ENCODE measurements around the gene AGO1. TPM values are rescaled to one million over a fixed set of nuclear protein-coding genes. Genes with fewer than 3 reads are reported as not detected.
"Not testable (repeated sequence)": the region's sequence is repeated elsewhere in the genome, so short reads cannot be mapped to it uniquely, and the experiment has no call there.

The AGO1 gene
- total RNA-seq, 4 donors from 2014 or later, result 21.8 to 27.7 (median 25.4) TPM

- 98 to 100% methylated on average over 1 of the region's 1 CpG for WGBS, 2 donors
- no peak for TF ChIP-seq POLR2A (IDR thresholded peaks at IDR 0.05)
- TF ChIP-seq, protein P1, sequence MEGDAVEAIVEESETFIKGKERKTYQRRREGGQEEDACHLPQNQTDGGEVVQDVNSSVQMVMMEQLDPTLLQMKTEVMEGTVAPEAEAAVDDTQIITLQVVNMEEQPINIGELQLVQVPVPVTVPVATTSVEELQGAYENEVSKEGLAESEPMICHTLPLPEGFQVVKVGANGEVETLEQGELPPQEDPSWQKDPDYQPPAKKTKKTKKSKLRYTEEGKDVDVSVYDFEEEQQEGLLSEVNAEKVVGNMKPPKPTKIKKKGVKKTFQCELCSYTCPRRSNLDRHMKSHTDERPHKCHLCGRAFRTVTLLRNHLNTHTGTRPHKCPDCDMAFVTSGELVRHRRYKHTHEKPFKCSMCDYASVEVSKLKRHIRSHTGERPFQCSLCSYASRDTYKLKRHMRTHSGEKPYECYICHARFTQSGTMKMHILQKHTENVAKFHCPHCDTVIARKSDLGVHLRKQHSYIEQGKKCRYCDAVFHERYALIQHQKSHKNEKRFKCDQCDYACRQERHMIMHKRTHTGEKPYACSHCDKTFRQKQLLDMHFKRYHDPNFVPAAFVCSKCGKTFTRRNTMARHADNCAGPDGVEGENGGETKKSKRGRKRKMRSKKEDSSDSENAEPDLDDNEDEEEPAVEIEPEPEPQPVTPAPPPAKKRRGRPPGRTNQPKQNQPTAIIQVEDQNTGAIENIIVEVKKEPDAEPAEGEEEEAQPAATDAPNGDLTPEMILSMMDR (IDR thresholded peaks at IDR 0.05), result no peak
- intact Hi-C loops (cut with DNase I), result no loop called here
- Histone ChIP-seq H3K4me1 (no peaks in the 10 kb centered on the region), H3K4me3 (replicated peaks in 1 of 3) (no peak overlapping the region), H3K27me3 (no peaks in the 10 kb centered on the region), H3K9me3 (no peaks in the 10 kb centered on the region), H3K27ac (no peak overlapping the region), H3K36me3 (peaks cover 0 to 5% of the 10 kb centered on the region in 2 donors)
- DNase-seq, result no peak
Observed at GRCh38 chr1:35968396-35968795, 85.4 kb downstream of the AGO1 start.

- no peaks in the 10 kb centered on the region for H3K9me3 ChIP-seq
- H3K36me3 ChIP-seq, result peaks cover 5 to 14% of the 10 kb centered on the region in 2 donors
- no peaks in the 10 kb centered on the region for H3K27me3 ChIP-seq
- no peak overlapping the region for H3K4me3 ChIP-seq (replicated peaks in 1 of 3)
- no peak for DNase-seq
- no peak overlapping the region for H3K27ac ChIP-seq
- WGBS, 2 donors, result 97% methylated on average over 2 of the region's 2 CpGs
- H3K4me1 ChIP-seq, result no peaks in the 10 kb centered on the region
- no peak for TF ChIP-seq POLR2A (IDR thresholded peaks at IDR 0.05)
- TF ChIP-seq, protein P1 (IDR thresholded peaks at IDR 0.05), result no peak
- intact Hi-C loops (cut with DNase I), result no loop called here
Observed at GRCh38 chr1:35971601-35972000, 88.6 kb downstream of the AGO1 start.

DNA sequence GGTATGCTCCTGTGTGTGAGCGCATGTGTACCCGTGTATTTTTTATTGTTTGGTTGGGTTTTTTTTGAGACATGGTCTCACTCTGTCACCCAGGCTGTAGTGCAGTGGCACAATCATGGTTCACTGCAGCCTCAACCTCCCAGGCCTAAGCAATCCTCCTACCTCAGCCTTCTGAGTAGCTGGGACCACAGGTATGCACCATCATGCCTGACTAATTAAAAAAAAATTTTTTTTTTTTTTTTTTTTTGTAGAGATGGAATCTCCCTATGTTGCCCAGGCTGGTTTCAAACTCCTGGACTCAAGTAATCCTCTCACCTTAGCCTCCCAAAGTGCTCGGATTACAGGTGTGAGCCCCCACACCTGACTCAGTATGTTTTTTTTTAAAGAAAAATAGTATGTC, 89.6 kb downstream of the AGO1 start:
- H3K36me3 ChIP-seq, result peaks cover 5 to 14% of the 10 kb centered on the region in 2 donors
- H3K4me3 ChIP-seq (replicated peaks in 1 of 3); H3K9me3 ChIP-seq; H3K27ac ChIP-seq; H3K27me3 ChIP-seq; intact Hi-C loops (cut with DNase I); DNase-seq; H3K4me1 ChIP-seq: not testable (repeated sequence)
- WGBS, 2 donors, result 96 to 100% methylated on average over 3 of the region's 3 CpGs

DNA sequence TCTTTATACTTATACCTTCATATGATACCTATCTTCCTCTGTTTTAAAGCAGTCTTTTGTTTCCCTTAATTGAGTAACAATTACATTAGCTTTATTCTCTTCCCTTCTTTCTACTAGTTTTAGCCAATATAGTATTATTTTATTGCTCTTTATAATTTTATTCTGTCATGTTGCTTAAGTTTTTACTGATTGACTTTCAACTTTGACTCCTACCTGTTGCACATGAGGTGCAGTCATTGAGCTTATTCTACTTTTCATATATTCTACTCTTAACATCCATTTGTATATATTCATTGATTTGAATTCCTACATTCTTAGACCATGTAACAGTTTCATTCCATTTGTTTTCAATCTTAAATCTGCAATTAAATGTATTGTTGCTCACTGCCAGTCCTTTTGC, 97.1 kb downstream of the AGO1 start:
- Histone ChIP-seq H3K4me3 (replicated peaks in 1 of 3) (no peak overlapping the region), H3K27me3 (no peaks in the 10 kb centered on the region), H3K27ac (peak overlapping the region in 2 of 3 donors; percentile 24 to 53), H3K4me1 (peaks cover 0 to 7% of the 10 kb centered on the region in 2 donors), H3K36me3 (peaks cover 5 to 9% of the 10 kb centered on the region in 2 donors), H3K9me3 (no peaks in the 10 kb centered on the region)
- TF ChIP-seq POLR2A (IDR thresholded peaks at IDR 0.05), result no peak
- TF ChIP-seq, protein P1 (IDR thresholded peaks at IDR 0.05), result no peak
- intact Hi-C loops (cut with DNase I), result no loop called here
- no peak for DNase-seq

Other genes starting within 250 kb of the AGO1 start
- 10 to 100 TPM; 37.9 to 50.2 (median 43.1) TPM for gene PSMB2, start 241.7 kb upstream of the AGO1 start, total RNA-seq
- 1 to 10 TPM; 8.0 to 9.9 (median 8.4) TPM for gene C1orf216, start 164.3 kb upstream of the AGO1 start, total RNA-seq
- gene CLSPN, start 113.2 kb upstream of the AGO1 start, total RNA-seq, result under 1 TPM in 3 of 4 donors, not detected in 1; 0.11 to 0.63 (median 0.27) TPM
- gene AGO4, start 75.2 kb upstream of the AGO1 start, total RNA-seq, result 10 to 100 TPM; 10.2 to 25.4 (median 13.2) TPM
- gene AGO3, start 47.9 kb downstream of the AGO1 start, total RNA-seq, result 10 to 100 TPM; 21.2 to 48.5 (median 31.6) TPM
- 1 to 10 TPM in 3 of 4 donors, under 1 TPM in 1; 0.89 to 4.0 (median 1.9) TPM for gene TEKT2, start 200.9 kb downstream of the AGO1 start, total RNA-seq
- 10 to 100 TPM; 31.8 to 50.1 (median 41.7) TPM for gene ADPRS, start 205.7 kb downstream of the AGO1 start, total RNA-seq
- 10 to 100 TPM in 2 of 4 donors, 1 to 10 TPM in 2; 5.7 to 13.7 (median 10.1) TPM for gene COL8A2, start 242.0 kb downstream of the AGO1 start, total RNA-seq